Cardiac fibroblast (primary cell): ENCODE data around the gene NFIB.

Source experiments
- DNase-seq, 2 donors: peaks; one replicate each; pipeline versions ENCODE4 v3.0.0 to v3.0.0-alpha.2; 2010; ENCODE audit warnings: low read depth in 2 of 2
- H3K4me3 ChIP-seq, 2 donors: replicated peaks in 1 of 2; 1 replicate in 1 of 2; 2 replicates in 1 of 2; pipeline ENCODE4 v1.5.1; 2011; ENCODE audit warnings: low read depth in 2 of 2, low read length in 2 of 2, mild to moderate bottlenecking in 2 of 2, moderate library complexity in 1 of 2
- CTCF ChIP-seq: IDR thresholded peaks from one replicate; pipeline ENCODE4 v1.5.1; 2011; ENCODE audit warnings: low read depth, mild to moderate bottlenecking, low read length, inconsistent platforms

Gene NFIB

GRCh38 chr9:14051419-14051818, 262.5 kb downstream of the NFIB start:
- DNase-seq: peak; percentile 29 to 63
- TF ChIP-seq CTCF: no peak
- no peak overlapping the region for H3K4me3 ChIP-seq

GRCh38 chr9:14043483-14043882, 270.5 kb downstream of the NFIB start:
- peak; percentile 33 to 39 for DNase-seq
- no peak overlapping the region for H3K4me3 ChIP-seq
- no peak for TF ChIP-seq CTCF

- no peak for DNase-seq
- no peak for TF ChIP-seq CTCF
- no peak overlapping the region for H3K4me3 ChIP-seq
Observed at GRCh38 chr9:14037331-14037730, 276.6 kb downstream of the NFIB start.

- DNase-seq: no peak
- no peak overlapping the region for H3K4me3 ChIP-seq
- no peak for TF ChIP-seq CTCF
Observed at GRCh38 chr9:14033067-14033466, 280.9 kb downstream of the NFIB start.
